OCI-LY3 (cell line): Measurements from ENCODE around the gene SLC22A14.

Source experiments
- H2AFZ ChIP-seq: fragments of 200-600, 300-600 bp; shearing (Covaris generic); 2 replicates; pipeline ENCODE4 v1.6.0; 2014; ENCODE audit warnings: antibody characterized with exemption, low read depth, low read length
- H3K27ac ChIP-seq: fragments of 200-600, 300-600 bp; sonication (generic); 2 replicates; pipeline ENCODE4 v1.5.1; 2014; ENCODE audit warnings: mild to moderate bottlenecking, low read length, moderate library complexity, mixed read lengths
- H3K27me3 ChIP-seq: fragments of 200-600, 300-600 bp; sonication (generic); 2 replicates; pipeline ENCODE4 v1.6.1; 2014; ENCODE audit warnings: low read depth, low read length, mixed read lengths
- H3K36me3 ChIP-seq: fragments of 200-600, 300-600 bp; sonication (generic); replicated peaks from 2 replicates; pipeline ENCODE3; 2014; ENCODE audit warnings: low read depth, low read length, mixed read lengths
- H3K4me1 ChIP-seq: fragments of 300-600, 200-600 bp; sonication (generic); 2 replicates; pipeline ENCODE4 v1.6.1; 2014; ENCODE audit warnings: low read length, mixed read lengths
- H3K4me2 ChIP-seq: fragments of 200-600, 300-600 bp; sonication (generic); 2 replicates; pipeline ENCODE4 v1.6.1; 2014; ENCODE audit warnings: low read length, mixed read lengths
- H3K4me3 ChIP-seq: fragments of 300-600, 200-600 bp; sonication (generic); 2 replicates; pipeline ENCODE4 v1.5.1; 2014; ENCODE audit warnings: antibody characterized with exemption, mild to moderate bottlenecking, low read length, moderate library complexity
- H3K79me2 ChIP-seq: fragments of 300-600, 200-600 bp; shearing (Covaris generic); 2 replicates; pipeline ENCODE4 v1.6.1; 2014; ENCODE audit warnings: mild to moderate bottlenecking, low read length, mixed read lengths
- H3K9ac ChIP-seq: fragments of 300-600, 200-600 bp; shearing (Covaris generic); 2 replicates; pipeline ENCODE4 v1.6.0; 2014; ENCODE audit warnings: mild to moderate bottlenecking, low read length, moderate library complexity
- H3K9me3 ChIP-seq: fragments of 200-600, 300-600 bp; shearing (Covaris generic); 2 replicates; pipeline ENCODE4 v1.6.1; 2014; ENCODE audit warnings: low read length, mixed read lengths; ENCODE audit not compliant: insufficient read depth
- H4K20me1 ChIP-seq: fragments of 200-600, 300-600 bp; sonication (generic); 2 replicates; pipeline ENCODE4 v1.6.1; 2016; ENCODE audit warnings: low read length, mixed read lengths; ENCODE audit not compliant: insufficient read depth
- CTCF ChIP-seq: fragments of 200-600, 300-600 bp; sonication (generic); IDR thresholded peaks from 2 replicates; pipeline ENCODE4 v1.5.1; 2014; ENCODE audit warnings: antibody characterized with exemption, low read length, low read depth
- EZH2phosphoT487 ChIP-seq: fragments of 200-600 bp; shearing (Covaris generic); IDR thresholded peaks from 2 replicates; pipeline ENCODE4 v1.6.1; 2018; ENCODE audit warnings: antibody characterized with exemption, mixed run types, low read depth

The SLC22A14 gene

GRCh38 chr3:38250198-38250597 is 31.9 kb upstream of the SLC22A14 start:
- H3K27me3 ChIP-seq = no peaks in the 10 kb centered on the region
- TF ChIP-seq EZH2phosphoT487 (no peak), CTCF (no peak)
- H3K79me2 ChIP-seq = no peaks in the 10 kb centered on the region
- no peaks in the 10 kb centered on the region for H3K4me1 ChIP-seq
- H3K4me2 ChIP-seq = no peak overlapping the region
- H2AFZ ChIP-seq = no peak overlapping the region
- no peaks in the 10 kb centered on the region for H3K9me3 ChIP-seq
- no peak overlapping the region for H3K27ac ChIP-seq
- H4K20me1 ChIP-seq = 0 out of 2 replicates have a peak, but pooled peaks cover 7% of the 10 kb centered on the region
- no peak overlapping the region for H3K4me3 ChIP-seq
- no peak overlapping the region for H3K9ac ChIP-seq
- peaks cover 78% of the 10 kb centered on the region for H3K36me3 ChIP-seq

GRCh38 chr3:38251197-38251596 is 30.9 kb upstream of the SLC22A14 start:
- no peaks in the 10 kb centered on the region for H3K4me1 ChIP-seq
- H3K27ac ChIP-seq = no peak overlapping the region
- H3K4me2 ChIP-seq = no peak overlapping the region
- H3K27me3 ChIP-seq = no peaks in the 10 kb centered on the region
- no peak overlapping the region for H3K4me3 ChIP-seq
- no peak for TF ChIP-seq EZH2phosphoT487
- 0 out of 2 replicates have a peak, but pooled peaks have one; percentile 22 for TF ChIP-seq CTCF
- H3K9ac ChIP-seq = no peak overlapping the region
- peaks cover 85% of the 10 kb centered on the region for H3K36me3 ChIP-seq
- 0 out of 2 replicates have a peak, but pooled peaks cover 7% of the 10 kb centered on the region for H4K20me1 ChIP-seq
- H3K9me3 ChIP-seq = no peaks in the 10 kb centered on the region
- H2AFZ ChIP-seq = no peak overlapping the region
- no peaks in the 10 kb centered on the region for H3K79me2 ChIP-seq

DNA sequence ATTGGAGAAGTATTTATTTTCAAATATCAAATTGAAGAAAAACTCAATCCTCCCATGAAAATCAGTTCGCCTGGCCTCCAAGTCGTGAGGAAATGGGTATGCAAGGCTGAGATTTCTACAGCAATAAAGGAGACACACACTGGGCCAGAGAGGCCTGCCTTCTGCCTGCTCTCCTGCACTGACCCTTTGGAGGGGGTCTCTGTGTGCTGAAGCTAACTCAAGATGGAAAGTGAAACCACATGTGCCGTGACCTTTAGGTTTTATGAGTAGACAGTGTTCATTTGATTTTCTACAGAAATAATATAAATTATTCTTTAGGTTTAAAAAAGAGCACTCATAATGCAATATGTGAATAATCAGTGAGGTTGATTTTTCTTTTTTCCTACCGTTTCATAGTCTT is 28.4 kb upstream of the SLC22A14 start:
- no peak overlapping the region for H2AFZ ChIP-seq
- H3K9ac ChIP-seq = no peak overlapping the region
- 0 out of 2 replicates have a peak, but pooled peaks cover 7% of the 10 kb centered on the region for H4K20me1 ChIP-seq
- no peaks in the 10 kb centered on the region for H3K27me3 ChIP-seq
- H3K36me3 ChIP-seq = peaks cover 70% of the 10 kb centered on the region
- no peak overlapping the region for H3K27ac ChIP-seq
- no peaks in the 10 kb centered on the region for H3K9me3 ChIP-seq
- TF ChIP-seq CTCF (no peak), EZH2phosphoT487 (no peak)
- no peak overlapping the region for H3K4me3 ChIP-seq
- no peaks in the 10 kb centered on the region for H3K79me2 ChIP-seq
- H3K4me1 ChIP-seq = no peaks in the 10 kb centered on the region
- H3K4me2 ChIP-seq = no peak overlapping the region

- no peak for TF ChIP-seq EZH2phosphoT487
- no peaks in the 10 kb centered on the region for H3K4me1 ChIP-seq
- 0 out of 2 replicates have a peak, but pooled peaks cover 7% of the 10 kb centered on the region for H4K20me1 ChIP-seq
- H3K9me3 ChIP-seq = no peaks in the 10 kb centered on the region
- H3K27me3 ChIP-seq = no peaks in the 10 kb centered on the region
- no peaks in the 10 kb centered on the region for H3K79me2 ChIP-seq
- H3K36me3 ChIP-seq = peaks cover 62% of the 10 kb centered on the region
- H3K4me3 ChIP-seq = no peak overlapping the region
- no peak overlapping the region for H3K4me2 ChIP-seq
- no peak overlapping the region for H2AFZ ChIP-seq
- H3K27ac ChIP-seq = no peak overlapping the region
- H3K9ac ChIP-seq = no peak overlapping the region
These were observed 27.2 kb upstream of the SLC22A14 start for GRCh38 chr3:38254872-38255271.
